Measurements from ENCODE around the gene WIPI1. TPM values are rescaled to one million over a fixed set of nuclear protein-coding genes. Genes with fewer than 3 reads are reported as not detected.

WIPI1 gene
- total RNA-seq, 1 donor from 2014 or later = 39.0 TPM

- peaks cover 20% of the 10 kb centered on the region for H3K36me3 Mint-ChIP-seq
- H3K27ac Mint-ChIP-seq = no peak overlapping the region
- H3K4me3 Mint-ChIP-seq = no peak overlapping the region
- TF ChIP-seq CTCF (conservative IDR thresholded peaks at IDR 0.05) = no peak
- peaks cover 23% of the 10 kb centered on the region for H3K4me1 Mint-ChIP-seq (ENCODE audit: unreplicated experiment)
- no peak for DNase-seq (ENCODE audit: extremely low spot score, unreplicated experiment)
- H3K27me3 Mint-ChIP-seq = no peaks in the 10 kb centered on the region
- H3K9me3 Mint-ChIP-seq = no peaks in the 10 kb centered on the region
Measured at GRCh38 chr17:68450391-68450790, 6.9 kb downstream of the WIPI1 start.

GRCh38 chr17:68449021-68449739 lies 8.1 kb downstream of the WIPI1 start:
- TF ChIP-seq CTCF (conservative IDR thresholded peaks at IDR 0.05) = no peak
- Mint-ChIP-seq H3K27me3 (no peaks in the 10 kb centered on the region), H3K9me3 (no peaks in the 10 kb centered on the region), H3K4me1 (ENCODE audit: unreplicated experiment) (peaks cover 24% of the 10 kb centered on the region), H3K4me3 (no peak overlapping the region), H3K27ac (no peak overlapping the region), H3K36me3 (peaks cover 25% of the 10 kb centered on the region)
- no peak for DNase-seq (ENCODE audit: extremely low spot score, unreplicated experiment)

GRCh38 chr17:68446626-68447041 lies 10.7 kb downstream of the WIPI1 start:
- Mint-ChIP-seq H3K4me3 (no peak overlapping the region), H3K4me1 (ENCODE audit: unreplicated experiment) (peaks cover 13% of the 10 kb centered on the region), H3K36me3 (peaks cover 25% of the 10 kb centered on the region), H3K9me3 (no peaks in the 10 kb centered on the region), H3K27me3 (no peaks in the 10 kb centered on the region), H3K27ac (no peak overlapping the region)
- TF ChIP-seq CTCF (conservative IDR thresholded peaks at IDR 0.05) = no peak
- DNase-seq (ENCODE audit: extremely low spot score, unreplicated experiment) = no peak

- DNase-seq (ENCODE audit: extremely low spot score, unreplicated experiment) = no peak
- Mint-ChIP-seq H3K27ac (no peak overlapping the region), H3K4me1 (ENCODE audit: unreplicated experiment) (peaks cover 19% of the 10 kb centered on the region), H3K9me3 (no peaks in the 10 kb centered on the region), H3K27me3 (no peaks in the 10 kb centered on the region), H3K4me3 (no peak overlapping the region), H3K36me3 (peaks cover 25% of the 10 kb centered on the region)
- no peak for TF ChIP-seq CTCF (conservative IDR thresholded peaks at IDR 0.05)
Measured at GRCh38 chr17:68445671-68446070, 11.6 kb downstream of the WIPI1 start.

GRCh38 chr17:68443972-68444464 lies 13.3 kb downstream of the WIPI1 start:
- H3K4me1 Mint-ChIP-seq (ENCODE audit: unreplicated experiment) = peaks cover 30% of the 10 kb centered on the region
- no peak overlapping the region for H3K27ac Mint-ChIP-seq
- TF ChIP-seq CTCF (conservative IDR thresholded peaks at IDR 0.05) = no peak
- H3K27me3 Mint-ChIP-seq = no peaks in the 10 kb centered on the region
- no peak overlapping the region for H3K4me3 Mint-ChIP-seq
- peaks cover 17% of the 10 kb centered on the region for H3K36me3 Mint-ChIP-seq
- no peak for DNase-seq (ENCODE audit: extremely low spot score, unreplicated experiment)
- H3K9me3 Mint-ChIP-seq = no peaks in the 10 kb centered on the region

Data from type B pancreatic cell (in vitro differentiated cells).